Umbilical cord (tissue), 2 donors: ENCODE measurements around the gene PDE1C. TPM values are rescaled to one million over a fixed set of nuclear protein-coding genes. Genes with fewer than 3 reads are reported as not detected.

Source experiments
- DNase-seq: peaks from one replicate; pipeline ENCODE4 v3.0.0-alpha.2; 2015; ENCODE audit warnings: low spot score
- total RNA-seq: library from RNA; depleted of rRNA; stranded (reverse); fragments of >200 nt; gene quantifications from one replicate; pipeline ENCODE4 v1.2.3, GENCODE V29; 2014; ENCODE audit warnings: low replicate concordance; ENCODE audit not compliant: insufficient read depth

PDE1C gene
- total RNA-seq, 1 donor from 2014 or later, result 25.8 TPM

GRCh38 chr7:31782411-31782991 lies 287.7 kb downstream of the PDE1C start:
- peak; percentile 11 for DNase-seq

- DNase-seq, result no peak
Measured at GRCh38 chr7:31778296-31778695, 291.9 kb downstream of the PDE1C start.

GRCh38 chr7:31776616-31777015 lies 293.6 kb downstream of the PDE1C start:
- peak; percentile 40 for DNase-seq

GRCh38 chr7:31775556-31775955 lies 294.7 kb downstream of the PDE1C start:
- DNase-seq, result no peak

- DNase-seq, result no peak
Measured at GRCh38 chr7:31772211-31772610, 298.0 kb downstream of the PDE1C start.

- no peak for DNase-seq
Measured at GRCh38 chr7:31767686-31768358, 302.4 kb downstream of the PDE1C start.

GRCh38 chr7:31764462-31764861 lies 305.7 kb downstream of the PDE1C start:
- DNase-seq, result no peak

- DNase-seq, result no peak
Measured at GRCh38 chr7:31763548-31763947, 306.7 kb downstream of the PDE1C start.

GRCh38 chr7:31761646-31762045 lies 308.6 kb downstream of the PDE1C start:
- peak; percentile 21 for DNase-seq

- DNase-seq, result no peak
Measured at GRCh38 chr7:31758755-31759154, 311.5 kb downstream of the PDE1C start.

GRCh38 chr7:31751726-31752125 lies 318.5 kb downstream of the PDE1C start:
- no peak for DNase-seq

GRCh38 chr7:31748084-31748483 lies 322.1 kb downstream of the PDE1C start:
- DNase-seq, result no peak

- DNase-seq, result no peak
Measured at GRCh38 chr7:31747553-31747952, 322.7 kb downstream of the PDE1C start.

GRCh38 chr7:31744294-31744874 lies 325.8 kb downstream of the PDE1C start:
- peak; percentile 73 for DNase-seq

GRCh38 chr7:31741852-31742251 lies 328.4 kb downstream of the PDE1C start:
- DNase-seq, result no peak

GRCh38 chr7:31735991-31736982 lies 333.9 kb downstream of the PDE1C start:
- DNase-seq, result peak; percentile 67

GRCh38 chr7:31734456-31734855 lies 335.8 kb downstream of the PDE1C start:
- DNase-seq, result no peak

GRCh38 chr7:31729195-31729804 lies 340.9 kb downstream of the PDE1C start:
- DNase-seq, result no peak

- peak; percentile 9 for DNase-seq
Measured at GRCh38 chr7:31724696-31725095, 345.5 kb downstream of the PDE1C start.

- no peak for DNase-seq
Measured at GRCh38 chr7:31720366-31720765, 349.8 kb downstream of the PDE1C start.

GRCh38 chr7:31716355-31716754 lies 353.9 kb downstream of the PDE1C start:
- no peak for DNase-seq

GRCh38 chr7:31710171-31710570 lies 360.0 kb downstream of the PDE1C start:
- no peak for DNase-seq
